GM12801 (cell line): ENCODE measurements around the gene FSTL4.

Source experiments
- CTCF ChIP-seq: IDR thresholded peaks from one replicate; pipeline ENCODE4 v1.5.1; 2011; ENCODE audit warnings: control low read depth; ENCODE audit not compliant: insufficient read length; ENCODE audit errors: extremely low read depth

The FSTL4 gene

GRCh38 chr5:133316346-133317343 lies 295.7 kb downstream of the FSTL4 start:
- no peak for TF ChIP-seq CTCF

GRCh38 chr5:133314086-133314485 lies 298.3 kb downstream of the FSTL4 start:
- no peak for TF ChIP-seq CTCF

- no peak for TF ChIP-seq CTCF
Measured at GRCh38 chr5:133311176-133311575, 301.2 kb downstream of the FSTL4 start.

DNA sequence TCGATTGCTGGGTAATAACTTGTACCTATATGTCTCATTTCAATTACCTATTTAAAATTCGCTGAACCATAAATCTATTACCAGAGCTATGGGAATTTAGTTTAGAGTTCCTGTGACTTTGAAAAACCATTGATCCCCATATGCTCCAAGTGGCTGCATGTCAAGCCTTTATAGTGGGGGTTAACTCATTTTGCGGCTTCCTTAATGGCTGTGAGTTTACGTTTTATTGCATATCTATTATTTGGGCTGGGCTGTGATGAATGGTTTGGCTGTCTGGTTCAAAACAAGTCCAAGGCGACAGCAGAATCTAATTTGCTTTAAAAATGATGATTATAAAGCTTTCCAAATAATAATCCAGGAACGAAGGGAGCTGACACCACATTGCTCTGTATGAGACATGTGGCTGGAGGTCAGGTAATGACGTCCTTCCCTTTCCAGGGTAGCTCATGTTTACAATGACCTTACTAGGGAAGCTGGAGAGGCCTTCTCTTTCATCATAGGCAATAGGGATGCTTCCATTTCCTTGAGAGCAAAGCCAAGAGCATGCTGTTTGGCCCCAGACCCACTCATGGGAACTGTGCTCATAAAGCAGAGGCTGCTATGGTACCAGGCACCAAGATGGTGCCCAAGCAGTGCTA lies 302.2 kb downstream of the FSTL4 start:
- TF ChIP-seq CTCF: no peak

- TF ChIP-seq CTCF: no peak
Measured at GRCh38 chr5:133309166-133309795, 303.1 kb downstream of the FSTL4 start.

DNA sequence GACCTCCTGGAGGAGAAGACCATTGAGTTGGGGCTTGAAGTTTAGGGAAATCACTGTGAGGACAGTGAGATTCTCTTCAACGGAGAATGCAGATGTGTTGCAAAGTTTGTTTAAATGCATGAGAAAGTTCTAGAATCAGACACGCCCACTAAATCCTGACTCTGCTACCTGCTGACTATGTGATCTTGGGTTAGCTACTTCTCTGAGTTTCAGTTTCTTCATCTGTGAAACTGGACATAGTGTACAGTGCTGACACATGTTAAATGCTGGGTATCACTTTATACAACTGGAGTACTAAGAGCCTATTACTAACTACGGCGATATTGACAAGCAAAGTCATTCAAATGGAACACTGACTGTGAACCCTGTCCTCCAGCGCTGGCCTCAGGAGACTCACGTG lies 305.1 kb downstream of the FSTL4 start:
- no peak for TF ChIP-seq CTCF

- TF ChIP-seq CTCF: no peak
Measured at GRCh38 chr5:133304707-133305216, 307.6 kb downstream of the FSTL4 start.
